HCT116 (cell line): ENCODE measurements around the gene GSN. TPM values are rescaled to one million over a fixed set of nuclear protein-coding genes. Genes with fewer than 3 reads are reported as not detected.

Experiments
- ATAC-seq: fragments of 200-7000 bp; cut with Tn5 transposase; 2 replicates; pipeline ENCODE4 v1.9.1; 2020; ENCODE audit warnings: mild to moderate bottlenecking, moderate library complexity
- BruUV-seq: library from RNA; stranded (reverse); fragments of 400-500 nt; replicated peaks from 2 replicates; lab custom pipeline; 2021; lab: Mats Ljungman, UMichigan
- CTCF ChIA-PET: fragments of 300-600 bp; sonication (Branson Sonifier 250); formaldehyde crosslinking; loops from one replicate; lab custom pipeline; 2021; ENCODE audit warnings: antibody characterized with exemption; lab: Charles Lee
- POLR2A ChIA-PET: fragments of 300-600, 350-600 bp; sonication (Branson Sonifier 250); formaldehyde crosslinking; loops from one replicate; lab custom pipeline; 2021; ENCODE audit warnings: antibody characterized with exemption; lab: Charles Lee
- RAD21 ChIA-PET, 2 experiments: fragments of 300-600 bp; sonication (Branson Sonifier 250); formaldehyde crosslinking; loops; one replicate each; lab custom pipeline; 2023; ENCODE audit warnings: low total read pairs in 2 of 2; ENCODE audit not compliant: uncharacterized antibody in 2 of 2, unreplicated experiment in 2 of 2, low non-redundant PET in 1 of 2; lab: Charles Lee
- DNase-seq: peaks from one replicate; pipeline ENCODE4 v3.0.0-alpha.2; 2010; ENCODE audit warnings: low read depth, low spot score
- H2AFZ ChIP-seq: fragments of 200-600 bp; shearing (Covaris generic), sonication (generic); 2 replicates; pipeline ENCODE4 v1.6.1; 2017; ENCODE audit warnings: low read depth, mixed run types, mixed read lengths, antibody characterized with exemption, low read length; ENCODE audit not compliant: poor library complexity, severe bottlenecking
- H3K27ac ChIP-seq: 2 replicates; pipeline ENCODE4 v1.5.1; 2012; ENCODE audit warnings: low read depth, low read length
- H3K27me3 ChIP-seq: fragments of 200-600 bp; sonication (generic); 2 replicates; pipeline ENCODE4 v1.6.1; 2016; ENCODE audit warnings: mixed run types, low read length, mixed read lengths; ENCODE audit not compliant: insufficient read depth
- H3K36me3 ChIP-seq, 2 experiments: fragments of 200-500 bp in 1 of 2; fragments of 200-600 bp in 1 of 2; sonication (Bioruptor generic) in 1 of 2; sonication (generic) in 1 of 2; 2 replicates each; pipeline versions ENCODE4 v1.5.1 to v1.6.1; 2014 to 2016; ENCODE audit warnings: low read length in 2 of 2, inconsistent platforms in 1 of 2, mixed read lengths in 1 of 2, mixed run types in 1 of 2; ENCODE audit not compliant: insufficient read depth in 2 of 2, control insufficient read depth in 1 of 2
- H3K4me1 ChIP-seq, 2 experiments: fragments of 200-600 bp in 1 of 2; sonication (generic) in 1 of 2; 2 replicates each; pipeline versions ENCODE4 v1.5.1 to v1.6.1; 2012 to 2017; ENCODE audit warnings: low read length in 2 of 2, inconsistent platforms in 1 of 2, mild to moderate bottlenecking in 1 of 2, mixed read lengths in 1 of 2, mixed run types in 1 of 2, moderate library complexity in 1 of 2; ENCODE audit not compliant: insufficient read depth in 2 of 2, control insufficient read depth in 1 of 2
- H3K4me2 ChIP-seq: fragments of 200-600 bp; sonication (generic); 2 replicates; pipeline ENCODE4 v1.6.1; 2017; ENCODE audit warnings: mixed run types, low read length, mixed read lengths
- H3K4me3 ChIP-seq, 2 experiments: fragments of 200-600 bp in 1 of 2; sonication (generic) in 1 of 2; replicated peaks in 1 of 2; 2 replicates each; pipeline ENCODE4 v1.5.1; 2011 to 2016; ENCODE audit warnings: low read length in 2 of 2, control low read depth in 1 of 2, low read depth in 1 of 2, mild to moderate bottlenecking in 1 of 2, mixed read lengths in 1 of 2, mixed run types in 1 of 2
- H3K79me2 ChIP-seq: fragments of 200-600 bp; sonication (generic); 2 replicates; pipeline ENCODE4 v1.6.1; 2017; ENCODE audit warnings: mild to moderate bottlenecking, mixed run types, low read length, moderate library complexity, mixed read lengths; ENCODE audit not compliant: insufficient read depth
- H3K9ac ChIP-seq: fragments of 200-600 bp; sonication (generic); 2 replicates; pipeline ENCODE4 v1.6.1; 2016; ENCODE audit warnings: low read length, mixed read lengths
- H3K9me2 ChIP-seq: fragments of 200-600 bp; sonication (generic), shearing (Covaris generic); 2 replicates; pipeline ENCODE4 v1.6.1; 2017; ENCODE audit warnings: mixed run types, mild to moderate bottlenecking, moderate library complexity; ENCODE audit not compliant: insufficient read depth
- H3K9me3 ChIP-seq, 2 experiments: fragments of 200-500 bp in 1 of 2; fragments of 200-600 bp in 1 of 2; sonication (Bioruptor generic) in 1 of 2; sonication (generic) in 1 of 2; 2 replicates each; pipeline ENCODE4 v1.6.1; 2014 to 2017; ENCODE audit warnings: low read length in 2 of 2, mixed read lengths in 2 of 2, inconsistent platforms in 1 of 2, low read depth in 1 of 2, mild to moderate bottlenecking in 1 of 2, mixed run types in 1 of 2, moderate library complexity in 1 of 2; ENCODE audit not compliant: control insufficient read depth in 1 of 2, insufficient read depth in 1 of 2
- H4K20me1 ChIP-seq: fragments of 200-600 bp; sonication (generic), shearing (Covaris generic); 2 replicates; pipeline ENCODE4 v1.6.1; 2017; ENCODE audit warnings: mixed run types, mild to moderate bottlenecking, moderate library complexity; ENCODE audit not compliant: insufficient read depth
- ATF3 ChIP-seq: IDR thresholded peaks from 2 replicates; pipeline ENCODE4 v1.6.1; 2012
- CBX3 ChIP-seq: IDR thresholded peaks from 2 replicates; pipeline ENCODE4 v1.6.1; 2012; ENCODE audit warnings: low read depth
- CTCF ChIP-seq, 3 experiments: fragments of 200-600 bp in 1 of 3; sonication (generic) in 1 of 3; IDR thresholded peaks in 2 of 3; conservative IDR thresholded peaks in 1 of 3; 2 replicates each; pipeline ENCODE4 v1.5.1; 2012 to 2017; ENCODE audit warnings: low read depth in 2 of 3, low read length in 2 of 3, antibody characterized with exemption in 1 of 3, borderline replicate concordance in 1 of 3, control low read depth in 1 of 3, mild to moderate bottlenecking in 1 of 3, mixed read lengths in 1 of 3, mixed run types in 1 of 3, moderate library complexity in 1 of 3; ENCODE audit not compliant: insufficient read depth in 1 of 3
- EGR1 ChIP-seq: IDR thresholded peaks from 2 replicates; pipeline ENCODE4 v1.6.1; 2012; ENCODE audit warnings: low read depth
- EZH2 ChIP-seq: fragments of 200-600 bp; sonication (generic); IDR thresholded peaks from 2 replicates; pipeline ENCODE4 v1.6.1; 2017; ENCODE audit warnings: antibody characterized with exemption, mixed run types
- FOSL1 ChIP-seq: IDR thresholded peaks from 2 replicates; pipeline ENCODE4 v1.6.1; 2012; ENCODE audit warnings: low read depth
- JUND ChIP-seq: IDR thresholded peaks from 2 replicates; pipeline ENCODE4 v1.6.1; 2012
- MAX ChIP-seq: IDR thresholded peaks from 2 replicates; pipeline ENCODE4 v1.6.1; 2012
- TCF7L2 ChIP-seq: IDR thresholded peaks from 2 replicates; pipeline ENCODE4 v1.7.0; 2011; ENCODE audit warnings: borderline replicate concordance, inconsistent platforms; ENCODE audit not compliant: insufficient read depth, insufficient read length; ENCODE audit errors: extremely low read depth
- YY1 ChIP-seq: IDR thresholded peaks from 2 replicates; pipeline ENCODE4 v1.6.1; 2011; ENCODE audit warnings: low read length, low read depth, moderate library complexity, mild to moderate bottlenecking; ENCODE audit not compliant: insufficient replicate concordance; ENCODE audit errors: extremely low read depth
- ZNF274 ChIP-seq: fragments of 200-500 bp; sonication (Bioruptor generic); IDR thresholded peaks from 2 replicates; pipeline ENCODE4 v1.6.1; 2014; ENCODE audit warnings: mild to moderate bottlenecking, low read depth, low read length, inconsistent platforms
- intact Hi-C: fragments of 100-400 bp; cut with micrococcal nuclease; formaldehyde crosslinking; loops from 2 replicates; pipeline ENCODE4 v1.10.0; 2022
- total RNA-seq: library from RNA; stranded (reverse); gene quantifications from one replicate; pipeline ENCODE4 v1.2.1, GENCODE V29; 2021; ENCODE audit not compliant: unreplicated experiment

The GSN gene
- total RNA-seq, 1 experiment from 2014 or later: 71.3 TPM

- BruUV-seq: no TSS peak
- TF ChIP-seq TCF7L2 (no peak), YY1 (no peak), ATF3 (no peak), EGR1 (no peak), FOSL1 (no peak), CTCF (IDR thresholded peaks at IDR 0.05 in 2 of 3, conservative IDR thresholded peaks at IDR 0.05 in 1 of 3; ENCODE audit: borderline replicate concordance in 1 of 3, insufficient read depth in 1 of 3, low read depth in 2 of 3, low read length in 2 of 3) (no peak), JUND (no peak), CBX3 (no peak), ZNF274 (no peak), MAX (no peak), EZH2 (no peak)
- Histone ChIP-seq H3K4me1 (peaks cover 0 to 5% of the 10 kb centered on the region in 2 experiments; a peak in 1 of 4 replicates), H3K27me3 (no peaks in the 10 kb centered on the region), H4K20me1 (no peaks in the 10 kb centered on the region), H3K4me3 (no peak overlapping the region), H3K9ac (no peak overlapping the region), H3K9me2 (no peaks in the 10 kb centered on the region), H2AFZ (no peak overlapping the region), H3K4me2 (no peak overlapping the region), H3K79me2 (no peaks in the 10 kb centered on the region), H3K9me3 (no peaks in the 10 kb centered on the region), H3K36me3 (peaks cover 0 to 10% of the 10 kb centered on the region in 2 experiments; a peak in 2 of 4 replicates), H3K27ac (no peak overlapping the region)
- POLR2A ChIA-PET: no interaction called here
- RAD21 ChIA-PET: no interaction called here
- ATAC-seq (no peak), DNase-seq (no peak)
- intact Hi-C loops: no loop called here
- CTCF ChIA-PET: no interaction called here
These were observed 40.8 kb downstream of the GSN start for GRCh38 chr9:121308765-121309164.
